Body of pancreas (tissue), 4 donors: ENCODE data around the gene RPN2.

ENCODE experiments used
- CTCF ChIP-seq, 7 experiments: fragments of 450-650 bp in 4 of 7; fragments of 200-600 bp in 3 of 7; sonication (generic) in 3 of 7; IDR thresholded peaks; one replicate each; pipeline ENCODE4 v1.5.1; 2016 to 2019; ENCODE audit warnings: antibody characterized with exemption in 7 of 7
- POLR2A ChIP-seq, 3 donors: fragments of 450-650 bp; IDR thresholded peaks; one replicate each; pipeline ENCODE4 v1.6.1; 2016; ENCODE audit warnings: antibody characterized with exemption in 3 of 3, mild to moderate bottlenecking in 2 of 3

GRCh38 chr20:37160683-37161082 lies 18.4 kb upstream of the RPN2 start:
- TF ChIP-seq POLR2A (IDR thresholded peaks at IDR 0.05) (no peak), CTCF (IDR thresholded peaks at IDR 0.05) (no peak)
